ENCODE data around the gene PRSS57.
A peak's percentile ranks its signal among the peaks of the same experiment; 100 is the strongest.

PRSS57 gene

GRCh38 chr19:664913-665443, 30.3 kb downstream of the PRSS57 start:
- no peaks in the 10 kb centered on the region for H3K9me3 ChIP-seq (ENCODE audit: severe bottlenecking)
- H3K4me3 ChIP-seq (ENCODE audit: severe bottlenecking): no peak overlapping the region
- peak; percentile 88 for TF ChIP-seq CTCF (IDR thresholded peaks at IDR 0.05; ENCODE audit: poor library complexity, severe bottlenecking)
- H3K27ac ChIP-seq (ENCODE audit: poor library complexity, severe bottlenecking): no peak overlapping the region
- no peaks in the 10 kb centered on the region for H3K27me3 ChIP-seq (ENCODE audit: insufficient read depth, poor library complexity, severe bottlenecking)
- no peak for DNase-seq (ENCODE audit: low spot score)
- peak; percentile 24; the same call in 2 of the 3 replicates for ATAC-seq (ENCODE audit: low read depth)
- peaks cover 10% of the 10 kb centered on the region for H3K4me1 ChIP-seq (ENCODE audit: insufficient read depth, poor library complexity, severe bottlenecking)
- H3K36me3 ChIP-seq (ENCODE audit: low read depth): peaks cover 5% of the 10 kb centered on the region

GRCh38 chr19:663682-664117, 31.6 kb downstream of the PRSS57 start:
- no peak for TF ChIP-seq CTCF (IDR thresholded peaks at IDR 0.05; ENCODE audit: poor library complexity, severe bottlenecking)
- Histone ChIP-seq H3K27ac (ENCODE audit: poor library complexity, severe bottlenecking) (peak overlapping the region; percentile 86), H3K9me3 (ENCODE audit: severe bottlenecking) (no peaks in the 10 kb centered on the region), H3K4me3 (ENCODE audit: severe bottlenecking) (peak overlapping the region; percentile 99), H3K4me1 (ENCODE audit: insufficient read depth, poor library complexity, severe bottlenecking) (peaks cover 18% of the 10 kb centered on the region), H3K36me3 (ENCODE audit: low read depth) (peaks cover 14% of the 10 kb centered on the region), H3K27me3 (ENCODE audit: insufficient read depth, poor library complexity, severe bottlenecking) (no peaks in the 10 kb centered on the region)
- no peak for DNase-seq (ENCODE audit: low spot score)
- ATAC-seq (ENCODE audit: low read depth): no peak

GRCh38 chr19:662962-663681, 32.1 kb downstream of the PRSS57 start, which contains the start of gene RNF126:
RNF126 (minus strand) TSS chr19:663214; CDS start chr19:663121, 93 bp downstream.
- no peak for TF ChIP-seq CTCF (IDR thresholded peaks at IDR 0.05; ENCODE audit: poor library complexity, severe bottlenecking)
- Histone ChIP-seq H3K27me3 (ENCODE audit: insufficient read depth, poor library complexity, severe bottlenecking) (no peaks in the 10 kb centered on the region), H3K27ac (ENCODE audit: poor library complexity, severe bottlenecking) (peak within 1 kb of the TSS; percentile 86), H3K36me3 (ENCODE audit: low read depth) (peaks cover 20% of the 10 kb centered on the region), H3K9me3 (ENCODE audit: severe bottlenecking) (no peaks in the 10 kb centered on the region), H3K4me1 (ENCODE audit: insufficient read depth, poor library complexity, severe bottlenecking) (peaks cover 18% of the 10 kb centered on the region), H3K4me3 (ENCODE audit: severe bottlenecking) (peak within 1 kb of the TSS; percentile 99)
- DNase-seq (ENCODE audit: low spot score) (no peak), ATAC-seq (ENCODE audit: low read depth) (peak; percentile 40)

- no peak for ATAC-seq (ENCODE audit: low read depth)
- DNase-seq (ENCODE audit: low spot score): no peak
- peak overlapping the region; percentile 86 for H3K27ac ChIP-seq (ENCODE audit: poor library complexity, severe bottlenecking)
- H3K27me3 ChIP-seq (ENCODE audit: insufficient read depth, poor library complexity, severe bottlenecking): no peaks in the 10 kb centered on the region
- TF ChIP-seq CTCF (IDR thresholded peaks at IDR 0.05; ENCODE audit: poor library complexity, severe bottlenecking): no peak
- H3K4me1 ChIP-seq (ENCODE audit: insufficient read depth, poor library complexity, severe bottlenecking): peaks cover 18% of the 10 kb centered on the region
- peaks cover 26% of the 10 kb centered on the region for H3K36me3 ChIP-seq (ENCODE audit: low read depth)
- H3K9me3 ChIP-seq (ENCODE audit: severe bottlenecking): no peaks in the 10 kb centered on the region
- peak overlapping the region; percentile 99 for H3K4me3 ChIP-seq (ENCODE audit: severe bottlenecking)
These were observed 32.9 kb downstream of the PRSS57 start for GRCh38 chr19:662207-662961.

All from RWPE2 (cell line).